Glutamatergic neuron (in vitro differentiated cells): ENCODE measurements around the gene WDR48. TPM values are rescaled to one million over a fixed set of nuclear protein-coding genes. Genes with fewer than 3 reads are reported as not detected.

Experiments used
- DNase-seq: peaks from one replicate; pipeline ENCODE4 v3.0.0; 2022
- H3K27ac Mint-ChIP-seq: one replicate; pipeline ENCODE4 v1.8.0; 2020; ENCODE audit warnings: mild to moderate bottlenecking, mixed read lengths, inconsistent platforms; ENCODE audit not compliant: unreplicated experiment
- H3K27me3 Mint-ChIP-seq: one replicate; pipeline ENCODE4 v1.8.0; 2020; ENCODE audit warnings: mild to moderate bottlenecking, moderate library complexity, mixed read lengths, inconsistent platforms; ENCODE audit not compliant: unreplicated experiment
- H3K36me3 Mint-ChIP-seq: one replicate; pipeline ENCODE4 v1.8.0; 2020; ENCODE audit warnings: mild to moderate bottlenecking, mixed read lengths, inconsistent platforms; ENCODE audit not compliant: unreplicated experiment
- H3K4me1 Mint-ChIP-seq: one replicate; pipeline ENCODE4 v1.8.0; 2020; ENCODE audit warnings: mild to moderate bottlenecking, low read depth, mixed read lengths, inconsistent platforms; ENCODE audit not compliant: unreplicated experiment
- H3K4me3 Mint-ChIP-seq: one replicate; pipeline ENCODE4 v1.8.0; 2020; ENCODE audit warnings: mild to moderate bottlenecking, mixed read lengths, inconsistent platforms; ENCODE audit not compliant: unreplicated experiment
- H3K9me3 Mint-ChIP-seq: one replicate; pipeline ENCODE4 v1.8.0; 2020; ENCODE audit warnings: mild to moderate bottlenecking, moderate library complexity, mixed read lengths, inconsistent platforms; ENCODE audit not compliant: unreplicated experiment
- total RNA-seq: library from RNA; stranded (reverse); fragmentation: NEBNext Ultra II Directional; extraction: Animal tissue kit (Norgen Biotek cat#: 25700); gene quantifications from one replicate; pipeline ENCODE4 v1.2.1, GENCODE V29; 2021; ENCODE audit not compliant: unreplicated experiment
- TF ChIP-seq, protein P1 (sequence below): fragments of 200-600 bp; sonication (generic); IDR thresholded peaks from one replicate; pipeline ENCODE4 v1.5.0; 2021; ENCODE audit not compliant: partially characterized antibody, unreplicated experiment

Gene WDR48
- total RNA-seq, 1 donor from 2014 or later, result 64.3 TPM

DNA sequence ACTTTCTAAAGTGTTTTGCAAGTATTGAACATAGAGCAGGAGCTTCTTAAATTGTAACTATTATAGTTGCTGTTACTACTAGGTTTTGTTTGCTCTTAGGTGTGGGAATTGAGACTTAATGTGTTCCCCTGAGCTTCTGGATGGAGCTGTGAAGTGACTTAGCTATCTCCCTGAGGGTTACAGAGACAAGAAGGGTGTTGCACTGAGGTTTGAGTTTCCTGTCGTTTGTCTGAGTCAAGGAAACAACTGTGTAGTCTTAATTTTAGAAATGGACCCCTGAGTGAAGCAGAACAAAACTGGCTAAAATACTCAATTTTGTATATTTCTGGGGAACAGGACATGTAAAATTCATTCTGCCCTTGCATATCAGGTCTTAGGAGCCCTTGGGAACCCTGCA lies 76.1 kb downstream of the WDR48 start:
- TF ChIP-seq, protein P1, sequence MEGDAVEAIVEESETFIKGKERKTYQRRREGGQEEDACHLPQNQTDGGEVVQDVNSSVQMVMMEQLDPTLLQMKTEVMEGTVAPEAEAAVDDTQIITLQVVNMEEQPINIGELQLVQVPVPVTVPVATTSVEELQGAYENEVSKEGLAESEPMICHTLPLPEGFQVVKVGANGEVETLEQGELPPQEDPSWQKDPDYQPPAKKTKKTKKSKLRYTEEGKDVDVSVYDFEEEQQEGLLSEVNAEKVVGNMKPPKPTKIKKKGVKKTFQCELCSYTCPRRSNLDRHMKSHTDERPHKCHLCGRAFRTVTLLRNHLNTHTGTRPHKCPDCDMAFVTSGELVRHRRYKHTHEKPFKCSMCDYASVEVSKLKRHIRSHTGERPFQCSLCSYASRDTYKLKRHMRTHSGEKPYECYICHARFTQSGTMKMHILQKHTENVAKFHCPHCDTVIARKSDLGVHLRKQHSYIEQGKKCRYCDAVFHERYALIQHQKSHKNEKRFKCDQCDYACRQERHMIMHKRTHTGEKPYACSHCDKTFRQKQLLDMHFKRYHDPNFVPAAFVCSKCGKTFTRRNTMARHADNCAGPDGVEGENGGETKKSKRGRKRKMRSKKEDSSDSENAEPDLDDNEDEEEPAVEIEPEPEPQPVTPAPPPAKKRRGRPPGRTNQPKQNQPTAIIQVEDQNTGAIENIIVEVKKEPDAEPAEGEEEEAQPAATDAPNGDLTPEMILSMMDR, result no peak
- H3K27ac Mint-ChIP-seq, result no peak overlapping the region
- no peaks in the 10 kb centered on the region for H3K9me3 Mint-ChIP-seq
- peaks cover 7% of the 10 kb centered on the region for H3K4me1 Mint-ChIP-seq
- no peaks in the 10 kb centered on the region for H3K36me3 Mint-ChIP-seq
- H3K27me3 Mint-ChIP-seq, result no peaks in the 10 kb centered on the region
- H3K4me3 Mint-ChIP-seq, result no peak overlapping the region
- no peak for DNase-seq

DNA sequence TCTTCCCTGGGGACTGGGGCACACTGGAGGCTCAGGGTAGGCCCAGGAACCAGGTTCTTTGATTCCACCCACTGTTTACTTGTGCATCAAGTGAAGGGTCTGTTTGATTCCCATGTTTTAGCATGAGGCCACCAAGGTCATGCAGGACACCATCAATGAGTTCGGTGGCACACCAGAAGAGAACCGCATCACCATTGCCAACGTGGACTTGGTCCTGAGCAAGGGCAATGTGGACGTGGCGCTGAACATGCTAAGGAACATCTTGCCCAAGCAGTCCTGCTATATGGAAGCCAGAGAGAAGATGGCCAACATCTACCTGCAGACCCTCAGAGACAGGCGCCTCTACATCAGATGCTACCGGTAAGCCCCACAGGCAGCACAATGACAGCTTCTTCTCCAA lies 77.1 kb downstream of the WDR48 start:
- no peak overlapping the region for H3K4me3 Mint-ChIP-seq
- TF ChIP-seq, protein P1, result no peak
- peaks cover 7% of the 10 kb centered on the region for H3K4me1 Mint-ChIP-seq
- H3K36me3 Mint-ChIP-seq, result no peaks in the 10 kb centered on the region
- peaks cover 1% of the 10 kb centered on the region for H3K27me3 Mint-ChIP-seq
- no peak for DNase-seq
- H3K27ac Mint-ChIP-seq, result no peak overlapping the region
- H3K9me3 Mint-ChIP-seq, result no peaks in the 10 kb centered on the region

DNA sequence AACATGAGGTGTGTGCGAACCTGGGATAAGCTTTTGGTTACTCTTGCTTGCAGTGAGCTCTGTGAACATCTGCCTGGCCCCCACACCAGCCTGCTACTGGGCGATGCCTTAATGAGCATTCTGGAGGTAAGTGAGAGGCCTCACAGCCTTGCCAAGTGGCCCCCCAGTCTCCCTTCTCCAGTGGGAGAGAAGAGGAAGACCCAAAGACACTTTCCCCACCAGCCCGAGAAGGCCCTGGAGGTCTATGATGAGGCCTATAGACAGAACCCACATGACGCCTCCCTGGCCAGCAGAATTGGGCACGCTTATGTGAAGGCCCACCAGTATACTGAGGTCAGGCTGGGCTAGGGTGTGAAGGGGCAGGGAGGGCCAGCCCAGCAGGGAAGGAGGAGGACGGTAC lies 78.2 kb downstream of the WDR48 start:
- Mint-ChIP-seq H3K4me1 (peaks cover 7% of the 10 kb centered on the region), H3K9me3 (no peaks in the 10 kb centered on the region), H3K36me3 (no peaks in the 10 kb centered on the region), H3K27me3 (peaks cover 1% of the 10 kb centered on the region), H3K27ac (no peak overlapping the region), H3K4me3 (no peak overlapping the region)
- TF ChIP-seq, protein P1, result no peak
- no peak for DNase-seq

DNA sequence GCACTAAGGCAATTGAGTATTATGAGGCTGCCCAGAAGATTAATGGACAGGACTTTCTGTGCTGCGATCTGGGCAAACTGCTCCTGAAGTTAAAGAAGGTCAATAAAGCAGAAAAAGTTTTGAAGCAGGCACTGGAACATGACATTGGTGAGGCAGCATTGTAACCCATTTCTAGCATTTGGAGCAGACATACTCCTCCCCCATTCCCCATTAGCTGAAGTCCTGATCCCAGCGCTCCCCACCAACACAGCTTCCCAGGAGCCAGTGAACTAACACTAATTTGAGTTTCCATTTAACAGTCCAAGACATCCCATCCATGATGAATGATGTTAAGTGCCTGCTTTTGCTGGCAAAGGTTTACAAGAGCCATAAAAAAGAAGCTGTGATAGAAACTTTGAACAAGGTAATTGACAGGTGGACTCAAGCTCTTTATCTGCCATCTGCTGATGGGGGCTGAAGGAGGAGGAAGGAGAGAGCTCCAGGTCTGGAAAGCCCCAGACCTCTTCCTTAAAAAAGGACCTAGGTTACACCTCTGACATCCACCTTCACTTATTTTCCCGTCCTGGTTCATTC lies 79.0 kb downstream of the WDR48 start:
- H3K36me3 Mint-ChIP-seq, result no peaks in the 10 kb centered on the region
- H3K4me3 Mint-ChIP-seq, result no peak overlapping the region
- H3K9me3 Mint-ChIP-seq, result peaks cover 1% of the 10 kb centered on the region
- H3K4me1 Mint-ChIP-seq, result peaks cover 7% of the 10 kb centered on the region
- no peak overlapping the region for H3K27ac Mint-ChIP-seq
- peaks cover 1% of the 10 kb centered on the region for H3K27me3 Mint-ChIP-seq
- TF ChIP-seq, protein P1, result no peak
- no peak for DNase-seq

DNA sequence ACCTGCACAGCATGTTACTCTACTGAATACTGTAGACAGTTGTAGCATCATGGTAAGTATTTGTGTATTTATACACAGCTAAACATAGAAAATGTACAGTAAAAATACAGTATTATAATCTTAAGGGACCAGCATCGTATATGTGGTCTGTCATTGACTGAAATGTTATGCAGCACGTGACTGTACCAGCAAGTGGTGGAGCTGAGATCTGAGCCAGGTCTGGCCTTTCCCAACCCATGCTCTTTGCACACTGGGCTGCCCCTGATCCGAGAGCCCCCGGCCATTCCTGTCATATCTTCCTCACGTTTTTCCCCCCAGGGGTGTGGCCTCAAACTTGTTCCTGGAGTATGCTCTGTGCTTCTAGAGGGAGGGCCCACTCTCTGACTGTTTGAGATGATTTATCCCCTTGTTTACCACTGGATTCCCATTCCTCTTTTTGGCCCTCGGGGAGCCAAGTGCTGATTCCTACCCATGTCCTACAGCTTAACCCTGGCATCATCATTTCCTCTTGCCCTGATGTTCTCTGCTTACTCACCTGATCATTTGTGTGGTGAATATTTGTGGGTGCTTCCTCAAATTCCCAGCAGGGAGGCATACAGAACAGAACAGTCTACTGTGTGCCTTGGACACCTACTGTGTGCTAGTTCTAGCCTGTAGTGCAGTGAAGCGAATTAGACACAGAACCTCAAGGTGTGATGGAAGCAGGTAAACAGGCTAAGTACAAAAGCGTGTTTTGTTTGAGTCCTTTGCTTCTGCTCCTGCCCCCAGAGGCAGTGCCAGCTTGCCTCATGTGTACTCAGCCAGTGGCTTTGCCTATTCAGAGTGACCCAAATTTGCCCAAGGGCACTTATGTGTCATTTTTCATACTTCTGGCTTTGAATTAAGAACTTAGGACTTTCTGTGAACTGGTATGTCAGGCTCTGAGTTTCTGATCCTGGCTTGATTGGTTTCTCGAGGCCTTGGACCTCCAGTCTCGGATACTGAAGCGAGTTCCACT lies 80.6 kb downstream of the WDR48 start:
- peaks cover under 1% of the 10 kb centered on the region for H3K4me1 Mint-ChIP-seq
- TF ChIP-seq, protein P1, result no peak
- peaks cover 1% of the 10 kb centered on the region for H3K27me3 Mint-ChIP-seq
- peaks cover 1% of the 10 kb centered on the region for H3K9me3 Mint-ChIP-seq
- H3K27ac Mint-ChIP-seq, result no peak overlapping the region
- DNase-seq, result no peak
- H3K4me3 Mint-ChIP-seq, result no peak overlapping the region
- H3K36me3 Mint-ChIP-seq, result no peaks in the 10 kb centered on the region
